Measurements from ENCODE around the gene DAB1. TPM values are rescaled to one million over a fixed set of nuclear protein-coding genes. Genes with fewer than 3 reads are reported as not detected.

The DAB1 gene
- total RNA-seq, 6 experiments from 2014 or later, result 0.76 to 1.9 (median 1.1) TPM

- DNase-seq, result peak; percentile 78 to 83 (median 78)
- Histone ChIP-seq H3K4me3 (peak overlapping the region; percentile 7 to 47 (median 42)), H3K27me3 (no peaks in the 10 kb centered on the region), H3K36me3 (no peaks in the 10 kb centered on the region), H3K9me3 (no peaks in the 10 kb centered on the region), H3K4me1 (peaks cover 0 to 22% (median 0%) of the 10 kb centered on the region in 4 donors), H3K27ac (peak overlapping the region; percentile 94 to 98 (median 94))
- intact Hi-C loops (cut with DNase I), result loop anchor here in 1 of 2 donors (5.0 kb wide), 1 partner anchor 56 kb away; no protein-coding TSS in a partner anchor
- TF ChIP-seq, protein P1, sequence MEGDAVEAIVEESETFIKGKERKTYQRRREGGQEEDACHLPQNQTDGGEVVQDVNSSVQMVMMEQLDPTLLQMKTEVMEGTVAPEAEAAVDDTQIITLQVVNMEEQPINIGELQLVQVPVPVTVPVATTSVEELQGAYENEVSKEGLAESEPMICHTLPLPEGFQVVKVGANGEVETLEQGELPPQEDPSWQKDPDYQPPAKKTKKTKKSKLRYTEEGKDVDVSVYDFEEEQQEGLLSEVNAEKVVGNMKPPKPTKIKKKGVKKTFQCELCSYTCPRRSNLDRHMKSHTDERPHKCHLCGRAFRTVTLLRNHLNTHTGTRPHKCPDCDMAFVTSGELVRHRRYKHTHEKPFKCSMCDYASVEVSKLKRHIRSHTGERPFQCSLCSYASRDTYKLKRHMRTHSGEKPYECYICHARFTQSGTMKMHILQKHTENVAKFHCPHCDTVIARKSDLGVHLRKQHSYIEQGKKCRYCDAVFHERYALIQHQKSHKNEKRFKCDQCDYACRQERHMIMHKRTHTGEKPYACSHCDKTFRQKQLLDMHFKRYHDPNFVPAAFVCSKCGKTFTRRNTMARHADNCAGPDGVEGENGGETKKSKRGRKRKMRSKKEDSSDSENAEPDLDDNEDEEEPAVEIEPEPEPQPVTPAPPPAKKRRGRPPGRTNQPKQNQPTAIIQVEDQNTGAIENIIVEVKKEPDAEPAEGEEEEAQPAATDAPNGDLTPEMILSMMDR (IDR thresholded peaks at IDR 0.05), result peak; percentile 79 to 88 (median 84)
- no peak for TF ChIP-seq POLR2A (IDR thresholded peaks at IDR 0.05)
- 11% methylated on average over 15 of the region's 15 CpGs for WGBS (ENCODE audit: insufficient coverage, low coverage, low lambda C conversion rate, missing lambda C conversion rate)
- ATAC-seq, result peak; percentile 37 to 55 (median 43)
Measured at GRCh38 chr1:56967900-56968832, 455.7 kb downstream of the DAB1 start.

DNA sequence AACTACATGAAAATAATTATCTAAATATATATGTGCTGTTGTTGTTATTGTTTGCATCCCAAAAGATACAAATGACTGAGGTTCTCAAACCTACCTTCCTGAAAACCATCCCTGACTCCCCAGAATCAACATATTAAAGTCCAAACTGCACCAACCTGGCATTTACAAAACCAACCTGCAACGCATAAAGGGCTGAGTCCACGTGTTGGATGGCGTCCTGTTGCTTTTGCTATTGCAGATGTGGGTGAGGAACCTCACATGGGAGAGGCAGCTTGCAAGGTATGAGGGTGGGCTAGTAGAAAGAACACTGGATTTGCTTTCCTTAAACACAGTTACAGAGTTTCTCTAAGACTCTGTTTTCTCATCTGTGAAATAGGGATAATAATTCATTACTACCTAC, 456.5 kb downstream of the DAB1 start:
- H3K4me3 ChIP-seq, result peak overlapping the region in 2 of 3 donors; percentile 42 to 47
- peak; percentile 45 to 80 (median 77) for DNase-seq
- no peaks in the 10 kb centered on the region for H3K36me3 ChIP-seq

DNA sequence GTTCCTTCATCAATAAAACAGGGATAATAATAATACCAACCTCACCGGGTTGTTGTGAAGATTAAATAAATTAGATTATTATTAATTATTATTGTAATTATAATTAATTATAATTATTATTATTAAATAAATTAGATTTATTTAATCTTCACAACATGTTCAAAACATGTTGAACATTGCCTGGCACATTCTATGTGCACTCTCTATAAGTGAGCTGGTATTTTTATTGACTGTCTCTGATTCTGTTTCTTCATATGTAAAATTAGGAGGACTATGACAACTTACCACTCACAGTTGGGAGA, 457.2 kb downstream of the DAB1 start:
- intact Hi-C loops (cut with DNase I), result loop anchor here in 1 of 2 donors (5.0 kb wide), 1 partner anchor 54 kb away; no protein-coding TSS in a partner anchor

More for the DNA sequence above, 456.5 kb downstream of the DAB1 start:
- 14% methylated on average over 3 of the region's 3 CpGs for WGBS (ENCODE audit: insufficient coverage, low coverage, low lambda C conversion rate, missing lambda C conversion rate)
- no peaks in the 10 kb centered on the region for H3K27me3 ChIP-seq
- intact Hi-C loops (cut with DNase I), result loop anchor here in 1 of 2 donors (5.0 kb wide), 1 partner anchor 55 kb away; no protein-coding TSS in a partner anchor
- H3K4me1 ChIP-seq, result peaks cover 0 to 30% (median 0%) of the 10 kb centered on the region in 4 donors
- peak; percentile 79 for TF ChIP-seq POLR2A (IDR thresholded peaks at IDR 0.05)
- TF ChIP-seq, protein P1 (IDR thresholded peaks at IDR 0.05), result no peak
- H3K27ac ChIP-seq, result peak overlapping the region; percentile 94 to 98 (median 94)
- no peaks in the 10 kb centered on the region for H3K9me3 ChIP-seq
- ATAC-seq, result peak; percentile 24 to 59 (median 41)

DNA sequence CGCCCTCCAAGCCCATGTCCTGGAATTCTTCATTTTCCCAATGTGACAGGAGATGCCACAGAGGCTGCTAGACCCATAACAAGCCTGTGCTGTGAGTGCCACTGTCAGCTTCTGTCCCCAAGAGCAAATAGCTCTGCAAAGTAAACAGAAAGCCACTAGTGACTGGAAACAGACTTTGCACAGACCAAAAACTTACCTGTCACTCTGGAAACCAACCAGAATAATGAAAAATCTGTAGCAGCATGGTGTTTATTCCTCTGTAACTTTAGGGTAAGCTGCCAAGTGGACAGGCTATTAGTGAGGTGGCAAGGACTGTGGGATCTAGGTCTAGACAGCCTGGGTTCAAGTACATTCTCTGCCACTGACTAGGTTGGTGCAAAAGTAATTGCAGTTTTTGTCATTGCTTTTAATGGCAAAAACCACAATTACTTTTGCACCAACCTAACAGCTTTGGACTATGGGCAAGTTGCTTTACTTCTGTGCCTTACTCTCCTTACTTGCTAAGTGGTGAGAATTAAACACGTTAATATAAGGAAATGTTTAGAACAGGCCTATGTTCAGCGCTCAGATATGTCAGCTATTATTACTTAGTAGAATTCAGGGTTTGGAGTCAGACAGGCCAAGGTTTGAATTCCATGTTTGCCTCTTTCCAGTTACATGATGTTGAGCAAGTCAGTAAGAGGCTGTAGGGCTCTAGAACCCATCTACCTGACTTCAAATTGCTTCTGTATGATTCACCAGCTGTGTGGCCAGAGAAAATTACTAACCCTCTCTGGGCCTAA, 457.8 kb downstream of the DAB1 start, which contains the start of gene C8B:
Gene C8B (minus strand): TSS at position 100 of the 782 bp plus-strand sequence. CDS start 67 bp downstream, at position 33.
- peaks cover 0 to 2% (median 0%) of the 10 kb centered on the region in 4 donors for H3K36me3 ChIP-seq
- peak within 1 kb of the TSS; percentile 94 to 98 (median 94) for H3K27ac ChIP-seq
- ATAC-seq, result peak; percentile 48 to 76 (median 64)
- TF ChIP-seq POLR2A (IDR thresholded peaks at IDR 0.05), result peak; percentile 96
- TF ChIP-seq, protein P1 (IDR thresholded peaks at IDR 0.05), result no peak
- DNase-seq, result peak; percentile 34 to 80 (median 67)
- 26% methylated on average over 3 of the region's 3 CpGs for WGBS (ENCODE audit: insufficient coverage, low coverage, low lambda C conversion rate, missing lambda C conversion rate)
- no peaks in the 10 kb centered on the region for H3K27me3 ChIP-seq
- peak within 1 kb of the TSS; percentile 43 to 67 (median 60) for H3K4me3 ChIP-seq
- no peaks in the 10 kb centered on the region for H3K9me3 ChIP-seq
- intact Hi-C loops (cut with DNase I), result loop anchor here in 1 of 2 donors (5.0 kb wide), 1 partner anchor 54 kb away; no protein-coding TSS in a partner anchor
- peaks cover 0 to 43% (median 1%) of the 10 kb centered on the region in 4 donors for H3K4me1 ChIP-seq

More for the DNA sequence above, 457.2 kb downstream of the DAB1 start:
- ATAC-seq (no peak), DNase-seq (no peak)
- Histone ChIP-seq H3K27me3 (no peaks in the 10 kb centered on the region), H3K4me3 (peak overlapping the region in 2 of 3 donors; percentile 47 to 60), H3K27ac (peak overlapping the region; percentile 94 to 98 (median 94)), H3K4me1 (peaks cover 0 to 37% (median 0%) of the 10 kb centered on the region in 4 donors), H3K36me3 (no peaks in the 10 kb centered on the region), H3K9me3 (no peaks in the 10 kb centered on the region)
- WGBS (ENCODE audit: insufficient coverage, low coverage, low lambda C conversion rate, missing lambda C conversion rate), result 83% methylated on average over 1 of the region's 1 CpG
- no peak for TF ChIP-seq POLR2A (IDR thresholded peaks at IDR 0.05)
- TF ChIP-seq, protein P1 (IDR thresholded peaks at IDR 0.05), result no peak

Measured in right lobe of liver (tissue), 6 donors.